PC-3 (cell line): ENCODE results near the gene TTC28. TPM values are rescaled to one million over a fixed set of nuclear protein-coding genes. Genes with fewer than 3 reads are reported as not detected.

Source experiments
- ATAC-seq: fragments of 200-7000 bp; cut with Tn5 transposase; 2 replicates; pipeline ENCODE4 v1.9.1; 2020; ENCODE audit warnings: mild to moderate bottlenecking, moderate library complexity
- BruUV-seq: library from RNA; stranded (reverse); fragments of 400-500 nt; replicated peaks from 2 replicates; lab custom pipeline; 2021; lab: Mats Ljungman, UMichigan
- CTCF ChIA-PET: fragments of 300-600 bp; sonication (Branson Sonifier 250); formaldehyde crosslinking; loops from one replicate; lab custom pipeline; 2022; ENCODE audit warnings: antibody characterized with exemption; lab: Charles Lee
- POLR2A ChIA-PET: fragments of 300-600 bp; sonication (Branson Sonifier 250); formaldehyde crosslinking; loops from one replicate; lab custom pipeline; 2022; ENCODE audit warnings: antibody characterized with exemption; ENCODE audit not compliant: unreplicated experiment; lab: Charles Lee
- DNase-seq: peaks from one replicate; pipeline ENCODE4 v3.0.0-alpha.2; 2015
- H2AFZ ChIP-seq: fragments of 300-600 bp; sonication (generic); 2 replicates; pipeline ENCODE4 v1.6.0; 2016; ENCODE audit warnings: antibody characterized with exemption, low read length
- H3F3A ChIP-seq: fragments of 300-600 bp; sonication (generic); one replicate; pipeline ENCODE4 v1.6.0; 2017; ENCODE audit warnings: antibody characterized with exemption, low read length, control low read depth, mild to moderate bottlenecking; ENCODE audit not compliant: unreplicated experiment
- H3K27ac ChIP-seq: fragments of 300-600 bp; sonication (generic); 2 replicates; pipeline ENCODE4 v1.5.1; 2016; ENCODE audit warnings: mild to moderate bottlenecking, low read length
- H3K27me3 ChIP-seq: fragments of 300-600 bp; sonication (generic); 2 replicates; pipeline ENCODE4 v1.6.1; 2016; ENCODE audit warnings: low read length, mixed read lengths
- H3K36me3 ChIP-seq: fragments of 300-600 bp; sonication (generic); 2 replicates; pipeline ENCODE4 v1.6.1; 2016; ENCODE audit warnings: low read depth, mixed run types, low read length, mixed read lengths
- H3K4me1 ChIP-seq: fragments of 300-600 bp; sonication (generic); 2 replicates; pipeline ENCODE4 v1.5.1; 2016; ENCODE audit warnings: low read length; ENCODE audit not compliant: insufficient read depth
- H3K4me2 ChIP-seq: fragments of 300-600 bp; sonication (generic); 2 replicates; pipeline ENCODE4 v1.6.0; 2016; ENCODE audit warnings: low read length
- H3K4me3 ChIP-seq: fragments of 300-600 bp; sonication (generic); 2 replicates; pipeline ENCODE4 v1.5.1; 2016; ENCODE audit warnings: mild to moderate bottlenecking, low read length, mixed read lengths
- H3K79me2 ChIP-seq: fragments of 300-600 bp; sonication (generic); 2 replicates; pipeline ENCODE4 v1.6.1; 2017; ENCODE audit warnings: low read length, mixed read lengths
- H3K9ac ChIP-seq: fragments of 300-600 bp; sonication (generic); 2 replicates; pipeline ENCODE4 v1.6.0; 2016; ENCODE audit warnings: mild to moderate bottlenecking, low read length
- H3K9me2 ChIP-seq: fragments of 300-600 bp; sonication (generic); replicated peaks from 2 replicates; pipeline ENCODE4 v1.6.1; 2016; ENCODE audit warnings: mixed run types, low read length, mixed read lengths
- H3K9me3 ChIP-seq: fragments of 300-600 bp; sonication (generic); 2 replicates; pipeline ENCODE4 v1.6.1; 2016; ENCODE audit warnings: low read length, mixed read lengths
- H4K20me1 ChIP-seq: fragments of 300-600 bp; sonication (generic); 2 replicates; pipeline ENCODE4 v1.6.1; 2016; ENCODE audit warnings: low read length, mixed read lengths
- EZH2 ChIP-seq: fragments of 300-600 bp; sonication (generic); IDR thresholded peaks from one replicate; pipeline ENCODE4 v1.6.1; 2017; ENCODE audit warnings: antibody characterized with exemption, mild to moderate bottlenecking, low read length; ENCODE audit not compliant: unreplicated experiment
- EZH2phosphoT487 ChIP-seq: fragments of 300-600 bp; sonication (generic); IDR thresholded peaks from 2 replicates; pipeline ENCODE4 v1.6.1; 2018; ENCODE audit warnings: mild to moderate bottlenecking, antibody characterized with exemption, low read length, borderline replicate concordance
- intact Hi-C: fragments of 100-400 bp; cut with micrococcal nuclease; formaldehyde crosslinking; loops from 2 replicates; pipeline ENCODE4 v1.9.0; 2023
- total RNA-seq: library from RNA; depleted of rRNA; stranded (reverse); fragments of >200 nt; gene quantifications from 2 replicates; pipeline ENCODE4 v1.2.3, GENCODE V29; 2014
- TF ChIP-seq, protein P1 (sequence below): fragments of 300-600 bp; sonication (generic); conservative IDR thresholded peaks from 2 replicates; pipeline ENCODE4 v1.5.1; 2017; ENCODE audit warnings: antibody characterized with exemption, low read depth, mild to moderate bottlenecking, low read length

TTC28 gene
- total RNA-seq, 1 experiment from 2014 or later: 6.3 TPM

DNA sequence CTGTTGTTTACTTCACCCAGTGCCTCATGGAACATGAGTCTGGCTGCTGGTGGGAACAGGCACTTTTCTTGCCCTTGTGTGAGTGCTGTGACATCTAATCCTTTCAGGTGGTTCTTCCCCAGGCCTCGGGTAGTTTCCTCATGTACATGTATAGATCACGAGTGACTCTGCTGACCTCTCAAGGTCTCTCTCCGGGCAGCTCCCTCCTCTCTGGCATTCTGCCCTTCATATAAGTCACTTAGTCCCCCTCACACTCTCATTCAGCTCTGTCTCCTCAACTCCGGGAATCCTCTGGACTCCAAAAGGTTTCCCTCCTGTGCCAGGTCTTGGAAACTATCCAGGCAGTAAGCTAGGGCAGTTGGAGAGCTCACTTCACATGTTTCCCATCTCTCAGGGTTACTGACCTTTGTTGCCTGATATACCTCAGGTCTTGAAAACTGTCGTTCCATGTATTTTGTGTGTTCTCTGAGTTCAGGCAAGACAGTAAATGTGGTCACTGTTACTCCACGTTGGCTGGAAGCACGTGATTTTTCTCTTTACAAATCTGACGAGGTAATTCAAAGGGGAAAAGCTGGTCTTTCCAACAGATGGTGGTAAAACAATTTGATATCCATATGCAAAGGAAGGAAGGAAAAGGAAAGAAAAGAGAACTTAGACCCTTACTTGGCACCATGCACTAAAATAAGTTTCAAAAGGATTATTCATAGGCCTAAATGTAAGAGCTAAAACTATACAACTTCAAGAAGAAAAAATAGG is 720.1 kb downstream of the TTC28 start:
- H3K4me1 ChIP-seq: no peaks in the 10 kb centered on the region
- H3K27me3 ChIP-seq: no peaks in the 10 kb centered on the region
- CTCF ChIA-PET: no interaction called here
- H3K36me3 ChIP-seq: no peaks in the 10 kb centered on the region
- intact Hi-C loops: no loop called here
- H3K9me3 ChIP-seq: no peaks in the 10 kb centered on the region
- no peak overlapping the region for H3K4me3 ChIP-seq
- ATAC-seq (no peak), DNase-seq (no peak)
- H3K79me2 ChIP-seq: no peaks in the 10 kb centered on the region
- POLR2A ChIA-PET: no interaction called here
- H3K9me2 ChIP-seq: no peaks in the 10 kb centered on the region
- no peaks in the 10 kb centered on the region for H3F3A ChIP-seq
- no peaks in the 10 kb centered on the region for H4K20me1 ChIP-seq
- TF ChIP-seq, protein P1, sequence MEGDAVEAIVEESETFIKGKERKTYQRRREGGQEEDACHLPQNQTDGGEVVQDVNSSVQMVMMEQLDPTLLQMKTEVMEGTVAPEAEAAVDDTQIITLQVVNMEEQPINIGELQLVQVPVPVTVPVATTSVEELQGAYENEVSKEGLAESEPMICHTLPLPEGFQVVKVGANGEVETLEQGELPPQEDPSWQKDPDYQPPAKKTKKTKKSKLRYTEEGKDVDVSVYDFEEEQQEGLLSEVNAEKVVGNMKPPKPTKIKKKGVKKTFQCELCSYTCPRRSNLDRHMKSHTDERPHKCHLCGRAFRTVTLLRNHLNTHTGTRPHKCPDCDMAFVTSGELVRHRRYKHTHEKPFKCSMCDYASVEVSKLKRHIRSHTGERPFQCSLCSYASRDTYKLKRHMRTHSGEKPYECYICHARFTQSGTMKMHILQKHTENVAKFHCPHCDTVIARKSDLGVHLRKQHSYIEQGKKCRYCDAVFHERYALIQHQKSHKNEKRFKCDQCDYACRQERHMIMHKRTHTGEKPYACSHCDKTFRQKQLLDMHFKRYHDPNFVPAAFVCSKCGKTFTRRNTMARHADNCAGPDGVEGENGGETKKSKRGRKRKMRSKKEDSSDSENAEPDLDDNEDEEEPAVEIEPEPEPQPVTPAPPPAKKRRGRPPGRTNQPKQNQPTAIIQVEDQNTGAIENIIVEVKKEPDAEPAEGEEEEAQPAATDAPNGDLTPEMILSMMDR: no peak
- TF ChIP-seq EZH2: no peak
- no peak for TF ChIP-seq EZH2phosphoT487
- H3K9ac ChIP-seq: no peak overlapping the region
- H3K27ac ChIP-seq: no peak overlapping the region
- BruUV-seq: no TSS peak
- H2AFZ ChIP-seq: no peak overlapping the region
- H3K4me2 ChIP-seq: no peak overlapping the region

DNA sequence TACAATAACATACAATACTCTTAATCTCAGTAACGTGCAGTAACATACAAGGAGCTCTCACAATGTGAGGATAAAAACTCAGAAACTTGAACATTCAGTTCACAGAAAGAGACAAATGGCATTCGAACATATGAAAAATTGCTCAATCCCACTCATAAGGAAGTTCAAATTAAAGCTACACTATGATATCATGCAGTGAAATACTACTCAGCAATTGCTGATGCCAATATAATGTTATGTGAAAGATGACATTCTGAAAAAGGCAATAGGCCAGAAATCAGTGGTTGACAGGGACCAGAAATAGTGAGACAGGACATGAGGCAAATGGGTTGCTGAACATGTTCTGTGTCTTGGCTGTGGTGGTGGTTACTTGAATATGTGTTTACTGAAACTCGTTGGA is 726.9 kb downstream of the TTC28 start:
- ATAC-seq: no peak
- Histone ChIP-seq H3K9me2 (no peaks in the 10 kb centered on the region), H3K9ac (no peak overlapping the region), H3K79me2 (no peaks in the 10 kb centered on the region), H3K9me3 (no peaks in the 10 kb centered on the region), H3K4me1 (peaks cover 4% of the 10 kb centered on the region; the same call in 1 of the 2 replicates), H3F3A (no peaks in the 10 kb centered on the region), H4K20me1 (no peaks in the 10 kb centered on the region), H3K27ac (no peak overlapping the region), H2AFZ (no peak overlapping the region), H3K27me3 (no peaks in the 10 kb centered on the region), H3K4me2 (no peak overlapping the region), H3K36me3 (no peaks in the 10 kb centered on the region), H3K4me3 (no peak overlapping the region)
- ChIA-PET CTCF (no interaction called here), POLR2A (no interaction called here)
- intact Hi-C loops: no loop called here
- BruUV-seq: no TSS peak
- no peak for DNase-seq
- no peak for TF ChIP-seq EZH2phosphoT487
- TF ChIP-seq, protein P1: no peak
- no peak for TF ChIP-seq EZH2

DNA sequence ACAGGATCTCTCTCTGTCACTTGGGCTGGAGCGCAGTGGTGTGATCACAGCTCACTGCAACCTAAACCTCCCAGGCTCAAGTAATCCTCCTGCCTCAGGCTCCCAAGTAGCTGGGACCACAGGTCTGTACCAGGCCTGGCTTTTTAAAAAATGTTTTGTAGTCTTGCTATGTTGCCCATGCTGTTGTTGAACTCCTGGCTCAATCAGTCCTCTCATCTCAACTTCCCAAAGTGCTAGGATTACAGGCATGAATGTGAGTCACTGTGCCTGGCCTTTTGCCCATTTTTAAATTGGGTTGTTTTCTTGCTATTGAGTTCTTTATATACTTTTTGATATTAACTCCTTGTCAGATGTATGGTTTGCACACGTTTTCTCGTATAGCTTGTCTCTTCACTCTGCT is 727.5 kb downstream of the TTC28 start:
- CTCF ChIA-PET: no interaction called here
- no peaks in the 10 kb centered on the region for H3F3A ChIP-seq
- H3K27me3 ChIP-seq: no peaks in the 10 kb centered on the region
- DNase-seq: peak; percentile 4
- no peaks in the 10 kb centered on the region for H3K9me3 ChIP-seq
- POLR2A ChIA-PET: no interaction called here
- H3K9me2 ChIP-seq: no peaks in the 10 kb centered on the region
- H3K4me3 ChIP-seq: no peak overlapping the region
- TF ChIP-seq, protein P1: no peak
- TF ChIP-seq EZH2phosphoT487 (no peak), EZH2 (no peak)
- H3K4me2 ChIP-seq: no peak overlapping the region
- H3K36me3 ChIP-seq: no peaks in the 10 kb centered on the region
- no peak for ATAC-seq
- no peak overlapping the region for H3K9ac ChIP-seq
- no peaks in the 10 kb centered on the region for H3K79me2 ChIP-seq
- BruUV-seq: no TSS peak
- intact Hi-C loops: no loop called here
- H4K20me1 ChIP-seq: no peaks in the 10 kb centered on the region
- peaks cover 4% of the 10 kb centered on the region; the same call in 1 of the 2 replicates for H3K4me1 ChIP-seq
- no peak overlapping the region for H2AFZ ChIP-seq
- no peak overlapping the region for H3K27ac ChIP-seq
